PFSK-1 (cell line): ENCODE measurements around the gene TECTB.

Experiments used
- FOXP2 ChIP-seq: optimal IDR thresholded peaks from 2 replicates; pipeline ENCODE3; 2011; ENCODE audit warnings: borderline replicate concordance, control low read depth, inconsistent platforms; ENCODE audit not compliant: insufficient read depth; ENCODE audit errors: extremely low read length, extremely low read depth
- POLR2AphosphoS5 ChIP-seq: IDR thresholded peaks from 2 replicates; pipeline ENCODE4 v1.6.1; 2012; ENCODE audit warnings: low read depth, mild to moderate bottlenecking, control low read depth, low read length, moderate library complexity
- REST ChIP-seq, 2 experiments: IDR thresholded peaks; 2 replicates each; pipeline versions ENCODE4 v1.6.1 to v1.8.0; 2011 to 2012; ENCODE audit warnings: low read depth in 2 of 2, low read length in 2 of 2, control low read depth in 1 of 2, inconsistent platforms in 1 of 2, mild to moderate bottlenecking in 1 of 2, moderate library complexity in 1 of 2; ENCODE audit not compliant: insufficient read depth in 1 of 2
- SIN3A ChIP-seq: IDR thresholded peaks from 2 replicates; pipeline ENCODE4 v1.6.1; 2012; ENCODE audit warnings: mild to moderate bottlenecking, low read length, moderate library complexity, borderline replicate concordance; ENCODE audit not compliant: insufficient read depth
- TAF1 ChIP-seq: IDR thresholded peaks from 2 replicates; pipeline ENCODE4 v1.6.1; 2012; ENCODE audit warnings: low read length, control low read depth, borderline replicate concordance; ENCODE audit not compliant: insufficient read depth

The TECTB gene

GRCh38 chr10:112343056-112343806 is 60.0 kb downstream of the TECTB start:
- TF ChIP-seq FOXP2 (no peak), SIN3A (no peak), POLR2AphosphoS5 (no peak), TAF1 (no peak)

- TF ChIP-seq TAF1 (no peak), POLR2AphosphoS5 (no peak), FOXP2 (no peak), SIN3A (no peak), REST (IDR thresholded peaks at IDR 0.05; ENCODE audit: insufficient read depth in 1 of 2, low read depth in 2 of 2, low read length in 2 of 2) (no peak)
These were observed 61.1 kb downstream of the TECTB start for GRCh38 chr10:112344261-112344660.

- TF ChIP-seq TAF1 (no peak), SIN3A (no peak), REST (IDR thresholded peaks at IDR 0.05; ENCODE audit: insufficient read depth in 1 of 2, low read depth in 2 of 2, low read length in 2 of 2) (no peak), FOXP2 (no peak), POLR2AphosphoS5 (no peak)
These were observed 62.0 kb downstream of the TECTB start for GRCh38 chr10:112345202-112345601.

GRCh38 chr10:112345743-112346142 is 62.5 kb downstream of the TECTB start:
- TF ChIP-seq SIN3A (no peak), FOXP2 (no peak), REST (IDR thresholded peaks at IDR 0.05; ENCODE audit: insufficient read depth in 1 of 2, low read depth in 2 of 2, low read length in 2 of 2) (no peak), TAF1 (no peak)

- TF ChIP-seq POLR2AphosphoS5 (no peak), REST (IDR thresholded peaks at IDR 0.05; ENCODE audit: insufficient read depth in 1 of 2, low read depth in 2 of 2, low read length in 2 of 2) (no peak), FOXP2 (no peak), TAF1 (no peak), SIN3A (no peak)
These were observed 63.6 kb downstream of the TECTB start for GRCh38 chr10:112346774-112347173.
